Tibial artery (tissue), 4 donors: Measurements from ENCODE around the gene RBMS3.

Source experiments
- DNase-seq, 2 donors: peaks; one replicate each; pipeline ENCODE4 v3.0.0-alpha.2; 2019
- H3K27ac ChIP-seq, 2 donors: fragments of 200-600 bp; sonication (generic) in 1 of 2; 1 replicate in 1 of 2; 2 replicates in 1 of 2; pipeline ENCODE4 v1.5.1; 2018 to 2019; ENCODE audit warnings: mild to moderate bottlenecking in 1 of 2
- H3K27me3 ChIP-seq, 2 donors: fragments of 200-600 bp; sonication (generic) in 1 of 2; one replicate each; pipeline versions ENCODE4 v1.5.1 to v1.6.0; 2016 to 2019
- H3K36me3 ChIP-seq, 3 donors: fragments of 200-600 bp; sonication (generic) in 2 of 3; one replicate each; pipeline ENCODE4 v1.5.1; 2016 to 2019; ENCODE audit warnings: mild to moderate bottlenecking in 2 of 3
- H3K4me1 ChIP-seq, 4 donors: fragments of 200-600 bp; sonication (generic) in 2 of 4; 1 replicate in 3 of 4; 2 replicates in 1 of 4; pipeline ENCODE4 v1.5.1; 2016 to 2019
- H3K4me3 ChIP-seq, 2 donors: fragments of 200-600 bp; sonication (generic) in 1 of 2; 1 replicate in 1 of 2; 2 replicates in 1 of 2; pipeline ENCODE4 v1.5.1; 2018 to 2019; ENCODE audit warnings: mild to moderate bottlenecking in 2 of 2
- H3K9me3 ChIP-seq, 3 donors: fragments of 200-600 bp; sonication (generic) in 1 of 3; one replicate each; pipeline ENCODE4 v1.5.1; 2016 to 2019
- CTCF ChIP-seq, 2 experiments: fragments of 200-600 bp in 1 of 2; fragments of 450-650 bp in 1 of 2; IDR thresholded peaks; one replicate each; pipeline ENCODE4 v1.5.1; 2017 to 2019; ENCODE audit warnings: antibody characterized with exemption in 2 of 2, mild to moderate bottlenecking in 1 of 2, moderate library complexity in 1 of 2
- intact Hi-C: fragments of 100-400 bp; cut with DNase I; formaldehyde crosslinking; loops from one replicate; pipeline ENCODE4 v1.15.0; 2023; ENCODE audit warnings: low total_unique reads

RBMS3 gene

GRCh38 chr3:29531644-29532043, 250.8 kb downstream of the RBMS3 start:
- Histone ChIP-seq H3K4me3 (peak overlapping the region; percentile 11 to 24), H3K27me3 (no peaks in the 10 kb centered on the region), H3K36me3 (no peaks in the 10 kb centered on the region), H3K4me1 (peaks cover 0 to 66% (median 11%) of the 10 kb centered on the region in 4 donors), H3K9me3 (no peaks in the 10 kb centered on the region), H3K27ac (peak overlapping the region; percentile 54 to 58)
- no peak for TF ChIP-seq CTCF (IDR thresholded peaks at IDR 0.05)
- no peak for DNase-seq
- intact Hi-C loops: no loop called here

- Histone ChIP-seq H3K27me3 (no peaks in the 10 kb centered on the region), H3K4me3 (no peak overlapping the region), H3K4me1 (peaks cover 0 to 66% (median 11%) of the 10 kb centered on the region in 4 donors), H3K36me3 (no peaks in the 10 kb centered on the region), H3K27ac (peak overlapping the region in 1 of 2 donors; percentile 58), H3K9me3 (no peaks in the 10 kb centered on the region)
- DNase-seq: no peak
- TF ChIP-seq CTCF (IDR thresholded peaks at IDR 0.05): peak in 1 of 2 experiments; percentile 18
- intact Hi-C loops: no loop called here
Observed at GRCh38 chr3:29532473-29532872, 251.6 kb downstream of the RBMS3 start.

GRCh38 chr3:29534006-29534405, 253.1 kb downstream of the RBMS3 start:
- H3K9me3 ChIP-seq: no peaks in the 10 kb centered on the region
- H3K36me3 ChIP-seq: no peaks in the 10 kb centered on the region
- H3K27me3 ChIP-seq: no peaks in the 10 kb centered on the region
- peaks cover 0 to 72% (median 15%) of the 10 kb centered on the region in 4 donors for H3K4me1 ChIP-seq
- intact Hi-C loops: no loop called here
- H3K27ac ChIP-seq: peak overlapping the region in 1 of 2 donors; percentile 6
- no peak overlapping the region for H3K4me3 ChIP-seq
- DNase-seq: no peak
- TF ChIP-seq CTCF (IDR thresholded peaks at IDR 0.05): no peak

GRCh38 chr3:29536016-29536758, 255.3 kb downstream of the RBMS3 start:
- no peak for DNase-seq
- intact Hi-C loops: no loop called here
- no peaks in the 10 kb centered on the region for H3K9me3 ChIP-seq
- no peak for TF ChIP-seq CTCF (IDR thresholded peaks at IDR 0.05)
- H3K4me1 ChIP-seq: peaks cover 0 to 66% (median 16%) of the 10 kb centered on the region in 4 donors
- H3K4me3 ChIP-seq: no peak overlapping the region
- H3K36me3 ChIP-seq: no peaks in the 10 kb centered on the region
- H3K27ac ChIP-seq: no peak overlapping the region
- no peaks in the 10 kb centered on the region for H3K27me3 ChIP-seq

GRCh38 chr3:29537889-29538609, 257.2 kb downstream of the RBMS3 start:
- no peak for TF ChIP-seq CTCF (IDR thresholded peaks at IDR 0.05)
- no peaks in the 10 kb centered on the region for H3K27me3 ChIP-seq
- no peak overlapping the region for H3K4me3 ChIP-seq
- DNase-seq: no peak
- intact Hi-C loops: no loop called here
- no peaks in the 10 kb centered on the region for H3K36me3 ChIP-seq
- H3K9me3 ChIP-seq: no peaks in the 10 kb centered on the region
- peak overlapping the region in 1 of 2 donors; percentile 21 for H3K27ac ChIP-seq
- H3K4me1 ChIP-seq: peaks cover 0 to 48% (median 10%) of the 10 kb centered on the region in 4 donors
